HEK293T (cell line): Measurements from ENCODE around the gene GPD2.

ENCODE experiments used
- BHLHE40 ChIP-seq: fragments of 450-650 bp; IDR thresholded peaks from 2 replicates; pipeline ENCODE4 v1.6.1; 2016; ENCODE audit warnings: mild to moderate bottlenecking, moderate library complexity, borderline replicate concordance
- ELF4 ChIP-seq: fragments of 450-650 bp; IDR thresholded peaks from 2 replicates; pipeline ENCODE4 v1.6.1; 2017; ENCODE audit warnings: antibody characterized with exemption
- FOXA1 ChIP-seq: fragments of 450-650 bp; IDR thresholded peaks from 2 replicates; pipeline ENCODE4 v1.6.1; 2016; ENCODE audit warnings: mild to moderate bottlenecking
- FOXK2 ChIP-seq: fragments of 450-650 bp; IDR thresholded peaks from 2 replicates; pipeline ENCODE4 v1.6.1; 2016; ENCODE audit warnings: mild to moderate bottlenecking
- FOXM1 ChIP-seq: fragments of 450-650 bp; IDR thresholded peaks from 2 replicates; pipeline ENCODE4 v1.6.1; 2017; ENCODE audit warnings: mild to moderate bottlenecking, borderline replicate concordance
- SP1 ChIP-seq: fragments of 450-650 bp; IDR thresholded peaks from 2 replicates; pipeline ENCODE4 v1.6.1; 2017
- TARDBP ChIP-seq: fragments of 450-650 bp; IDR thresholded peaks from 2 replicates; pipeline ENCODE4 v1.6.1; 2016
- ZNF384 ChIP-seq: fragments of 450-650 bp; IDR thresholded peaks from 2 replicates; pipeline ENCODE4 v1.6.1; 2016

GRCh38 chr2:156447761-156448160, 11.6 kb downstream of the GPD2 start:
- TF ChIP-seq ELF4 (no peak), SP1 (no peak), FOXA1 (no peak), FOXM1 (no peak), BHLHE40 (no peak), TARDBP (no peak), FOXK2 (no peak), ZNF384 (no peak)
